Muscle of arm (tissue), 14 donors: ENCODE measurements around the gene NRL. TPM values are rescaled to one million over a fixed set of nuclear protein-coding genes. Genes with fewer than 3 reads are reported as not detected.

Experiments
- DNase-seq: peaks from one replicate; pipeline ENCODE4 v3.0.0-alpha.2; 2013
- long read RNA-seq, 11 donors: transcript quantifications; one replicate each; lab custom pipeline, GENCODE V29; 2026
- polyA plus RNA-seq, 12 donors: library from polyadenylated mRNA; unstranded; fragments of 120-200 nt; gene quantifications; one replicate each; pipeline ENCODE4 v1.2.1, GENCODE V29; 2013; ENCODE audit not compliant: insufficient read length in 12 of 12

Gene NRL
- polyA plus RNA-seq: 1 to 10 TPM in 7 of 12 donors, under 1 TPM in 3, not detected in 2; 0.82 to 1.9 (median 1.4) TPM
- long read RNA-seq, donor 1, partial matches to known transcripts: 219 of 252 reads
- long read RNA-seq, donor 1, other reads (novel, unspliced or antisense): 33 of 252 reads
- long read RNA-seq, donor 2: 0 reads
- long read RNA-seq, donor 3: 0 reads
- long read RNA-seq, donor 4, partial matches to known transcripts: 0 of 1 reads
- long read RNA-seq, donor 4, other reads (novel, unspliced or antisense): 0 of 1 reads
- long read RNA-seq, donor 5, partial matches to known transcripts: 0 of 10 reads
- long read RNA-seq, donor 5, other reads (novel, unspliced or antisense): 10 of 10 reads
- long read RNA-seq, donor 6: 0 reads
- long read RNA-seq, donor 7: 0 reads
- long read RNA-seq, donor 8, partial matches to known transcripts: 292 of 298 reads
- long read RNA-seq, donor 8, other reads (novel, unspliced or antisense): 6 of 298 reads
- long read RNA-seq, donor 9: 0 reads
- long read RNA-seq, donor 10: 0 reads
- long read RNA-seq, donor 11, partial matches to known transcripts: 5 of 5 reads
- long read RNA-seq, donor 11, other reads (novel, unspliced or antisense): 0 of 5 reads

DNA sequence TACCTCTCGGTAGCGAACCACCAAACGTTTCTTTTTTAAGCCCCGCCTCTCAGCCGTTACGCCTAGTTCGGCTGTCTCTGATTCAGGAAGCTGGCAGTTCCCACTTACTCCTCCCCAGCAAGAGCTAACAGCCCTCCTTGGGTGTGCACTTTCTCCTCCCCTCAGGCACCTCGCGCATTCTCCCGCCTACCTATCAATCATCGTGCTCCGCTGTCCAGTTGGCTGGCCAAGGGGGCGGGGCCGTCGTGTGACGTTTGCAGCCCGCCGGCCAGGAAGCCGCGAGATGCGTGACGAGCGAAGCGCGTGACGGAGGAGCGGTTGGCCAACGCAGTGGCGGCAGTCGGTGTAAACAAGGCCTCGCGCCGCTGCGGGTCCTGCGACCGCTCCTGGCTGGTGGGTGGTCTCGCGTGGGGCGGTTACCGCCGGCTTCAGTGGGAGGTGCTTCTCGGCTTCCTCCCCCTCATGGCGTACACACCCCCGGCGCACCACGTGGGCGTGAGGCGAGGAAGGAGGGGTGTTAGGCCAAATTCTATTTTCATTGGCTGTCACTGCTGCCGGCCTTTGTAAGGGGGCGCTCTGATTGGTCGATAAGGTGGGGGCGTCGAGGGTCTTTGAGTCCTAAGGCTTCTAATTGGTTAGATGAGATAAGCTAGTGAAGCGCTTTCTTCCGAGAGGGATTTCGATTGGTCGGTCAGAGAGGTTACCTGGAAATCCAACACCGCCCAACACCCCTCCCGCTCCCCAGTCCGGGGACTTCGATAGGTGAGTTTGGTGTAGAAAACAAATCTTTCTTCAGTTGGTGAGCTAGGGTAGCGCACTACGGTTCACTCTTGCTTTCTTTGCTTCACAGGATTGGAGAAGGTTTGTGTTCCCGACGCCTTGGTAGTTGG lies at the start of gene NRL, which contains the start of gene DCAF11:
NRL (minus strand) TSS at position 418 of the 890 bp plus-strand sequence. CDS start 32,101 bp downstream, outside the sequence.
DCAF11 (plus strand) TSS at position 246 of the 890 bp plus-strand sequence. CDS start 818 bp downstream, outside the sequence.
- peak; percentile 99 for DNase-seq

DNA sequence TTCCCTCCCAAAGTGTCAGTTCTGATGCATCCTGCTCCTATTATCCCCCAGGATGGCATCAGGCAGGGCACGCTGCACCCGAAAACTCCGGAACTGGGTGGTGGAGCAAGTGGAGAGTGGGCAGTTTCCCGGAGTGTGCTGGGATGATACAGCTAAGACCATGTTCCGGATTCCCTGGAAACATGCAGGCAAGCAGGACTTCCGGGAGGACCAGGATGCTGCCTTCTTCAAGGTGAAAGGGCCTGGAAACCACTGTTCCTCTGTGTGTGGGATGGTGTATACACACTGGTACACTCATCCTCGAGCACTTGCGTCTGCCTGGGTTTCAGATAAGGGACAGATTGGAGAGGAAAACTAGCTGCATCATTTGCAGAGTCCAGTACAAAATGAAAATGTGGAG lies 47.3 kb upstream of the NRL start:
- DNase-seq: no peak

- DNase-seq: peak; percentile 96
These were observed 46.4 kb upstream of the NRL start, which contains the start of gene IRF9 for GRCh38 chr14:24160850-24161804. Gene IRF9, plus strand, starts transcription at chr14:24161265. Its CDS starts 880 bp downstream, at chr14:24162145.

- DNase-seq: no peak
These were observed 45.7 kb upstream of the NRL start for GRCh38 chr14:24160499-24160849.

DNA sequence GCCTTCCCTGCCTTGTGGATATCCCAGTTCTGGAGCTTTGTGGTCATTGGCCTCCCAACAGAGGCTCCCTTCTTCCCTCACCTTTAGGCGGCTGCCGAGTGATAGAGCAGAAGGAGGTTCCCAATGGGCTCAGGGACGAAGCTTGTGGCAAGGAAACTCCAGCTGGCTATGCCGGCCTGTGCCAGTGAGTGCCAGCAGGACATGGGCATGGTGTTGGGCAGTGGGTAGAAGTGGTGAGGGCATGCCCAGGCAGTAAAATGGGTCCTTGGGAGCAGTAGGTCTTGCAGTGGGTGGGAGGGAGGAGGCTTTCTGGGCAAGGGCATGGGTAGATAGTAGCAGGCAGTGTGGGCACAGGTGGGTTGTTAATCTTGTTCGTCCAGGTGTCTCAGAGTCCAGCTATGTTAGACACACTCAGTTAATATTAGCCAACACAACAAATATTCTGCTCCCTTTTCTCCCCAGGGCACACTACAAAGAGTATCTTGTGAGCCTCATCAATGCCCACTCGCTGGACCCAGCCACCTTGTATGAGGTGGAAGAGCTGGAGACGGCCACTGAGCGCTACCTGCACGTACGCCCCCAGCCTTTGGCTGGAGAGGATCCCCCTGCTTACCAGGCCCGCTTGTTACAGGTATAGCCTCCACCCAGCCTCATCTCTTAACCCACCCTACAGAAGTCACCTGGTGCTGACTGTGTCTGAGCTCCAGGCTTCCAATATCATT lies 45.2 kb upstream of the NRL start:
- DNase-seq: no peak

GRCh38 chr14:24157331-24157730 lies 42.6 kb upstream of the NRL start:
- DNase-seq: no peak

DNA sequence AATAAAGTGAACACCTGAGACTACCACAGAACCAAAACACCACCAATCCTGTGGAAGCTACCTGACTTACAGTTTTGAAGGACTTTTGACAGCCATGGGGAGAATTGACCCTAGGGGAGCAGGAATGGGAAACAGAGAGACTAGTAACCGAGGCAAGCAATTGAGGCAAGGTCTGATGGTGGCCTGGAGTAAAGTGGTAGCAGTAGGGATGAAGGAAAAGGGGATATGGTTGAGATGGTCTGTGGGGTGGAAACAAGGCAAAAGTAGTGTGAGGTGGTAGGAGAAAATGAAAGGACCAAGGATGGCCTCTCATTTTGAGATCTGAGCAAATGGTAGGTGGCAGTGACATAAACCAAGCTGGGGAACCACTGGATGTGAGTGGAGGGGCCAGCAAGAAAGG lies 42.1 kb upstream of the NRL start:
- DNase-seq: no peak

GRCh38 chr14:24155100-24155499 lies 40.4 kb upstream of the NRL start:
- DNase-seq: no peak

DNA sequence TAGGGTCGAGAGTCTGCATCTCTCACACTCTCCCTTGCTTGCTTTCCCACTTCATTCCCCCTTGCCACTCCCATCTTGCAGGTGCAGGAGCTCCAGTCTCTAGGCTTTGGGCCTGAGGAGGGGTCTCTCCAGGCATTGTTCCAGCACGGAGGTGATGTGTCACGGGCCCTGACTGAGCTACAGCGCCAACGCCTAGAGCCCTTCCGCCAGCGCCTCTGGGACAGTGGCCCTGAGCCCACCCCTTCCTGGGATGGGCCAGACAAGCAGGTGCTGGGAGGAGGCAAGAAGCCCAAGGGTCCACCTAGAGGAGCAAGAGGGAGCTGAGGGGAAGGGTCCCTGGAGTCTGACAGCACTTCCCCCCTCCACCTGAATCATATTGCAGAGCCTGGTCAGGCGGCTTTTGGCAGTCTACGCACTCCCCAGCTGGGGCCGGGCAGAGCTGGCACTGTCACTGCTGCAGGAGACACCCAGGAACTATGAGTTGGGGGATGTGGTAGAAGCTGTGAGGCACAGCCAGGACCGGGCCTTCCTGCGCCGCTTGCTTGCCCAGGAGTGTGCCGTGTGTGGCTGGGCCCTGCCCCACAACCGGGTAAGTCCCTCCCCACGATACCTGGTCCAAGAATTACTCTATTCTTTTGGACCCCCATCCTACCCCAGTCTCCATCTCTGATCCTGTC lies 36.8 kb upstream of the NRL start:
- no peak for DNase-seq

DNA sequence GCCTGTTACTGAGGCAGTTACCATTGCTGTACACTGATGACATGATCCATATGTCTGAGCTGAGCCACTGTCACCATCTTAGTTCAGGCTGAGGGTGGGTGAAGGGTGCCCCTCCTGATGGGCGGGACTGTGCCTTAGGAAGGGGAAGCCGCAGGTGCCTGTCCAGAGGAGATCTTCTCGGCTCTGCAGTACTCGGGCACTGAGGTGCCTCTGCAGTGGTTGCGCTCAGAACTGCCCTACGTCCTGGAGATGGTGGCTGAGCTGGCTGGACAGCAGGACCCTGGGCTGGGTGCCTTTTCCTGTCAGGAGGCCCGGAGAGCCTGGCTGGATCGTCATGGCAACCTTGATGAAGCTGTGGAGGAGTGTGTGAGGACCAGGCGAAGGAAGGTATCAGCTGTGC lies 36.2 kb upstream of the NRL start:
- no peak for DNase-seq

GRCh38 chr14:24150567-24150966 lies 35.8 kb upstream of the NRL start:
- DNase-seq: no peak

DNA sequence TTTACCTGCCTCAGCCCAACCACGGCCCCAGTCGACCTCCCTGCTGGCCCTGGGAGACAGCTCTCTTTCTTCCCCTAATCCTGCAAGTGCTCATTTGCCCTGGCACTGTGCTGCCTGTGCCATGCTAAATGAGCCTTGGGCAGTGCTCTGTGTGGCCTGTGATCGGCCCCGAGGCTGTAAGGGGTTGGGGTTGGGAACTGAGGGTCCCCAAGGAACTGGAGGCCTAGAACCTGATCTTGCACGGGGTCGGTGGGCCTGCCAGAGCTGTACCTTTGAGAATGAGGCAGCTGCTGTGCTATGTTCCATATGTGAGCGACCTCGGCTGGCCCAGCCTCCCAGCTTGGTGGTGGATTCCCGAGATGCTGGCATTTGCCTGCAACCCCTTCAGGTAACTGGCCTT lies 35.3 kb upstream of the NRL start:
- DNase-seq: no peak

GRCh38 chr14:24149302-24149969 lies 34.7 kb upstream of the NRL start:
- DNase-seq: no peak

- no peak for DNase-seq
These were observed 33.1 kb upstream of the NRL start for GRCh38 chr14:24147761-24148428.

DNA sequence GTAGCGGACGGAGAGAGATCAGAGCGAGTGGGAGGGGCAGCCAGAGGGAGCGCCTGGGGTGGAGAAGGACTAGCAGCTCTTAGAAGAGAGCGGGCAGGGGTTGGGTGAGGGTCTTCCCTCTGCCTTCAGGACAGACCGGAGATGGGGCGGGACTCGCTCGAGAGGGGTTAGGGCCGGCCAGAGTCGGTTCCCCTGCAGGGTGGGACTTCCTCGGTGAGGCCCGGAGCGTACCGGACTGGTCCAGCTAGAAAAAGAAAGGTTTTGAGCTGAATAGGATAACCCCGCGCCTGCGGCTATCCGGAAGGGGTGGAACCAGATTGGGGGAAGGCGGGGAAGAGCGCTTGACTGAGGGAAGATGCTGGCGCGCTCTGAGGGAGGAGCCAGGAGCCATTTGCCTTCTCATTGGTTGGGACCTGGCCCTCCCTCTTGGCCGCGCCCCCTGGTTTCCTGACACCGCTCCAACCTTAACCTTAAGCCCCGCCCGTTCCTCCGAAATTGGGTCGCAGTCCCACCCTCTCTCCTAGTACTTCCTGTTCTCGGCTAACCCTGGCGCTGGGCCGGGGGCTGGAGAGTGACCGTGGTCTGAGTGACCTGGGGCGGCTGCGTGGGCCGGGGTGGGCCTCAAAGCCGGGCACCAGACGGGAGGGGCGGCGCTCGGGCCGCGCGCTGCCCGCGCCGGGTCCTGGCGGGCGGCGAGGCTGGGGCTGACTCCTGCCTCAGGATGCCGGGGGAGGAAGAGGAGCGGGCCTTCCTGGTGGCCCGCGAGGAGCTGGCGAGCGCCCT lies 32.4 kb upstream of the NRL start, which contains the start of gene RNF31:
RNF31 (plus strand) TSS at position 521 of the 783 bp plus-strand sequence; CDS start at position 722, 201 bp downstream.
- DNase-seq: peak; percentile 99

GRCh38 chr14:24146453-24146977 lies 31.8 kb upstream of the NRL start, which contains the start of gene PSME2:
Gene PSME2, minus strand, starts transcription at chr14:24146610. Its CDS starts 29 bp downstream, at chr14:24146581.
- peak; percentile 92 for DNase-seq
